Smooth muscle cell (in vitro differentiated cells): ENCODE data around the gene C2orf68. TPM values are rescaled to one million over a fixed set of nuclear protein-coding genes. Genes with fewer than 3 reads are reported as not detected.
A peak's percentile ranks its signal among the peaks of the same experiment; 100 is the strongest.

Experiments used
- DNase-seq: peaks from one replicate; lab custom pipeline; 2025; ENCODE audit not compliant: unreplicated experiment; lab: John Stamatoyannopoulos, UW
- H2AFZ ChIP-seq: fragments of 200-600 bp; sonication (generic); 2 replicates; pipeline ENCODE4 v1.6.0; 2016; ENCODE audit warnings: antibody characterized with exemption, low read depth, mild to moderate bottlenecking
- H3F3A ChIP-seq: fragments of 200-600 bp; sonication (generic); 2 replicates; pipeline ENCODE4 v1.6.0; 2017; ENCODE audit warnings: antibody characterized with exemption, low read depth
- H3K27ac ChIP-seq: fragments of 200-600 bp; sonication (generic); 2 replicates; pipeline ENCODE4 v1.5.1; 2016; ENCODE audit warnings: low read depth, mild to moderate bottlenecking
- H3K27me3 ChIP-seq: fragments of 200-600 bp; sonication (generic); 2 replicates; pipeline ENCODE4 v1.6.1; 2016; ENCODE audit warnings: low read depth, mild to moderate bottlenecking
- H3K36me3 ChIP-seq: fragments of 200-600 bp; sonication (generic); 2 replicates; pipeline ENCODE4 v1.5.1; 2016; ENCODE audit warnings: low read depth
- H3K4me1 ChIP-seq: fragments of 200-600 bp; sonication (generic); 2 replicates; pipeline ENCODE4 v1.5.1; 2016; ENCODE audit warnings: low read depth
- H3K4me2 ChIP-seq: fragments of 200-600 bp; sonication (generic); 2 replicates; pipeline ENCODE4 v1.6.0; 2016; ENCODE audit warnings: mild to moderate bottlenecking
- H3K4me3 ChIP-seq: fragments of 200-600 bp; sonication (generic); 2 replicates; pipeline ENCODE4 v1.5.1; 2016; ENCODE audit warnings: mild to moderate bottlenecking
- H3K79me2 ChIP-seq: fragments of 200-600 bp; sonication (generic); 2 replicates; pipeline ENCODE4 v1.6.0; 2016; ENCODE audit warnings: low read depth, mild to moderate bottlenecking
- H3K9ac ChIP-seq: fragments of 200-600 bp; sonication (generic); 2 replicates; pipeline ENCODE4 v1.6.0; 2016; ENCODE audit warnings: low read depth
- H3K9me3 ChIP-seq: fragments of 200-600 bp; sonication (generic); replicated peaks from 2 replicates; pipeline ENCODE4 v1.5.1; 2016; ENCODE audit warnings: low read depth
- H4K20me1 ChIP-seq: fragments of 200-600 bp; sonication (generic); 2 replicates; pipeline ENCODE4 v1.6.0; 2016; ENCODE audit warnings: low read depth
- WGBS: methylation state at CpG from one replicate; pipeline ENCODE4 v1.1.7; 2016; ENCODE audit warnings: low lambda C conversion rate; 5-methylcytosine and 5-hydroxymethylcytosine counted together
- polyA plus RNA-seq: library from polyadenylated mRNA; unstranded; fragments of >200 nt; fragmentation: Nextera tagmentation; extraction: Ambion mirVana; gene quantifications from 2 replicates; pipeline ENCODE4 v1.2.1, GENCODE V29; 2016
- total RNA-seq: library from RNA; depleted of rRNA; stranded (reverse); fragments of >200 nt; gene quantifications from 2 replicates; pipeline ENCODE4 v1.2.3, GENCODE V29; 2014
- TF ChIP-seq, protein P1 (sequence below): fragments of 200-600 bp; sonication (generic); IDR thresholded peaks from 2 replicates; pipeline ENCODE4 v1.5.1; 2017; ENCODE audit warnings: borderline replicate concordance, mild to moderate bottlenecking, antibody characterized with exemption; ENCODE audit not compliant: insufficient read depth, poor library complexity, severe bottlenecking

Gene C2orf68
- total and polyA plus RNA-seq, 2 experiments from 2014 or later: 7.9 to 10.1 TPM

DNA sequence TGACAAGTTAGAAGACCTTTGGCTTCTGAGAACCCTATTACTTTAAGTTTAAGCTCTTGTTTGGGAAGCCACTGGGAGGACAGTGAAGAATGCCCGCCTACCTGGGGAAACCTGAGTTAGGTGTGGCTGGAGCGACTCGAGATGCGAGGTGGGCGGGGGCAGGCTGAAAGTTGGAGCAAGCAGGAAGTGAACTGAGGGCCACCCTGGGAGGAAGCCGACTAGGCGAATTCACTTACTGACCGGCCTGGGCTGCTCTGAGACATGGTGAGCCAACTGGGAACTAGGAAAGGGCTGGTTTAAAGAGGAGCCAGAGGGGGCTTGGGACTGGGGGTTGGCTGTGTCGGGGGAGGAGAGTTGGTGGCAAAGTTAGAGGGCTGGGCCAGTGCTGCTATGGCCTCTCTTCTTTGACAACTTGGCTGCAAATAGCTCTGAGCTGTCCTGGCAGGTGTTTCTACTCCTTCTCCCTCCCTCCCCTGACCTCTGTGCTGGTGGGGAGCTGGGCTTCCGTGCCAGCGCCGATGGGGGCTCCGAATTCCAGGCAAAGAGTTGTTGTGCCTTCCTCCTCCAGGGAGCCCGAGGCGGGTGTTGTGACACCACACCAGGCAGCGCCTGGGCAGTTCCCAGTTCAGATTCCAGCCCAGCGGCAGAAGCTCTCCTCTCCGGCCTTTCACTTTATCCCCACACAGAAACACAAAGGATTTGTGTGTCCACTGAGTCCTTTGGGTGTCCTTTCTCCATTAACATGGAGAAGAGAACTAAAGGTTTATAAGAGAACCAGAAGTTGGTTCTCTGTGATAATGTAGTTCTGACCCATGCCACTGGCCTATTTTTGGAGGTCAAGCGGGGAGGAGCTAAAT is 34.3 kb downstream of the C2orf68 start, which contains the start of gene VAMP8:
TSS of gene VAMP8 (plus strand) at position 201 of the 857 bp plus-strand sequence. CDS start at position 262, 61 bp downstream.
- H3K4me2 ChIP-seq: peak within 1 kb of the TSS; percentile 84

DNA sequence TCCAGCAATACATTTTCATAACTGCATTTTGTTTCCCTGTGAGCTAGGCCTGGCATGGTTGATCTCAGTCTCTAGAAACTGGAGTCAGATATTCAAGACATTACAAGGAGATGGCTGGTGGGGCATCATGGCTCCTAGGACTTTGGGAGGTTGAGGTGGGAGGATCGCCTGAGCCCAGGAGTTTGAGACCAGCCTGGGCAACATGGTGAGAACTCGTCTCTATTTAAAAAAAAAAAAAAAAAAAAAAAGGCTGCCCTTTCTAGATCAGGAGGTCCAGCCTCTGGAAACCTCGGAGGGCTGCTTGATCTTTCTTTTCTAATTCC is 34.8 kb downstream of the C2orf68 start:
- WGBS: 71% methylated on average over 3 of the region's 3 CpGs
- Histone ChIP-seq H2AFZ (no peak overlapping the region), H3K9me3 (no peaks in the 10 kb centered on the region), H3K27ac (peak overlapping the region; percentile 67), H4K20me1 (no peaks in the 10 kb centered on the region), H3K36me3 (no peaks in the 10 kb centered on the region), H3K4me1 (peaks cover 19% of the 10 kb centered on the region), H3F3A (peaks cover 9% of the 10 kb centered on the region), H3K79me2 (no peaks in the 10 kb centered on the region), H3K4me2 (peak overlapping the region; percentile 84), H3K27me3 (no peaks in the 10 kb centered on the region), H3K9ac (no peak overlapping the region), H3K4me3 (peak overlapping the region; percentile 55)
- no peak for DNase-seq
- TF ChIP-seq, protein P1, sequence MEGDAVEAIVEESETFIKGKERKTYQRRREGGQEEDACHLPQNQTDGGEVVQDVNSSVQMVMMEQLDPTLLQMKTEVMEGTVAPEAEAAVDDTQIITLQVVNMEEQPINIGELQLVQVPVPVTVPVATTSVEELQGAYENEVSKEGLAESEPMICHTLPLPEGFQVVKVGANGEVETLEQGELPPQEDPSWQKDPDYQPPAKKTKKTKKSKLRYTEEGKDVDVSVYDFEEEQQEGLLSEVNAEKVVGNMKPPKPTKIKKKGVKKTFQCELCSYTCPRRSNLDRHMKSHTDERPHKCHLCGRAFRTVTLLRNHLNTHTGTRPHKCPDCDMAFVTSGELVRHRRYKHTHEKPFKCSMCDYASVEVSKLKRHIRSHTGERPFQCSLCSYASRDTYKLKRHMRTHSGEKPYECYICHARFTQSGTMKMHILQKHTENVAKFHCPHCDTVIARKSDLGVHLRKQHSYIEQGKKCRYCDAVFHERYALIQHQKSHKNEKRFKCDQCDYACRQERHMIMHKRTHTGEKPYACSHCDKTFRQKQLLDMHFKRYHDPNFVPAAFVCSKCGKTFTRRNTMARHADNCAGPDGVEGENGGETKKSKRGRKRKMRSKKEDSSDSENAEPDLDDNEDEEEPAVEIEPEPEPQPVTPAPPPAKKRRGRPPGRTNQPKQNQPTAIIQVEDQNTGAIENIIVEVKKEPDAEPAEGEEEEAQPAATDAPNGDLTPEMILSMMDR: no peak

More for the DNA sequence above, 34.3 kb downstream of the C2orf68 start, which contains the start of gene VAMP8:
- no peaks in the 10 kb centered on the region for H4K20me1 ChIP-seq
- 18% methylated on average over 19 of the region's 19 CpGs for WGBS
- no peaks in the 10 kb centered on the region for H3K27me3 ChIP-seq
- peak within 1 kb of the TSS; percentile 39 for H3K9ac ChIP-seq
- peak within 1 kb of the TSS; percentile 55 for H3K4me3 ChIP-seq
- H3F3A ChIP-seq: peaks cover 9% of the 10 kb centered on the region
- H3K9me3 ChIP-seq: no peaks in the 10 kb centered on the region
- no peaks in the 10 kb centered on the region for H3K36me3 ChIP-seq
- peak within 1 kb of the TSS; percentile 84 for H2AFZ ChIP-seq
- no peak for DNase-seq
- H3K4me1 ChIP-seq: peaks cover 19% of the 10 kb centered on the region
- H3K27ac ChIP-seq: peak within 1 kb of the TSS; percentile 67
- TF ChIP-seq, protein P1: no peak
- no peaks in the 10 kb centered on the region for H3K79me2 ChIP-seq

DNA sequence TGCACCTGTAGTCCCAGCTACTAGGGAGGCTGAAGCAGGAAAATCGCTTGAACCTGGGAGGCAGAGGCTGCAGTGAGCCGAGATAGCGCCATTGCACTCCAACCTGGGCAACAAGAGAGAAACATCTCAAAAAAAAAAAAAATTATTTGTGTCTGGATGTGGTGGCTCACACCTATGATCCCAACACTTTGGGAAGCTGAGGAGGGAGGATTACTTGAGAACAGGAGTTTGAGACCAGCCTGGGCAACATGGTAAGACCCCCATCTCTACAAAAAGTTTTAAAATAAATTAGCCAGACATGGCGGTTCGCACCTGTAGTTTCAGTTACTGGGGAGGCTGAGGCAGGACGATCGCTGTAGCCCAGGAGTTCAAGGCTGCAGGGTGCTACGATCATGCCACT is 36.1 kb downstream of the C2orf68 start:
- Histone ChIP-seq H3K79me2 (no peaks in the 10 kb centered on the region), H4K20me1 (no peaks in the 10 kb centered on the region), H3K4me1 (peaks cover 19% of the 10 kb centered on the region), H3K4me2 (no peak overlapping the region), H3K9me3 (no peaks in the 10 kb centered on the region), H3K9ac (no peak overlapping the region), H3F3A (peaks cover 9% of the 10 kb centered on the region), H3K27ac (no peak overlapping the region), H3K27me3 (peaks cover 2% of the 10 kb centered on the region), H2AFZ (no peak overlapping the region), H3K4me3 (no peak overlapping the region), H3K36me3 (no peaks in the 10 kb centered on the region)
- DNase-seq: no peak
- TF ChIP-seq, protein P1: no peak
- WGBS: 95% methylated on average over 8 of the region's 8 CpGs

DNA sequence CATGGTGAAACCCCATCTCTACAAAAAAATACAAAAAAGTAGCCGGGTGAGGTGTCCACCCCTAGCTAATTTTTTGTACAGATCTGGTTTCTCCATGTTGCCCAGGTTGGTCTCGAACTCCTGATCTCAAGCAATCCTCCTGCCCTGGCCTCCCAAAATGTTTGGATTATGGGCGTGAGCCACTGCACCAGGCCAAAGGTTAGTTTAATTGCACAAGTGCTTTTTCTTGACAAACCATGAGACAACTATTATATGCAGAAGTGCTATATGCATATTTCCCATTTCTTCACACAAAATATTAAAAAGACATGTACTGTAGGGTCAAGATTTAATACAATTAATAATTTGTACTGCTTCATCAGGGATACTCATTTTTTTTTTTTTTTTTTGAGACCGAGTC is 45.6 kb downstream of the C2orf68 start:
- TF ChIP-seq, protein P1: no peak
- Histone ChIP-seq H3K4me1 (no peaks in the 10 kb centered on the region), H3K9ac (no peak overlapping the region), H3K27me3 (peaks cover 5% of the 10 kb centered on the region), H2AFZ (no peak overlapping the region), H3K9me3 (no peaks in the 10 kb centered on the region), H3F3A (no peaks in the 10 kb centered on the region), H3K79me2 (no peaks in the 10 kb centered on the region), H3K4me2 (no peak overlapping the region), H4K20me1 (no peaks in the 10 kb centered on the region), H3K27ac (no peak overlapping the region), H3K4me3 (no peak overlapping the region), H3K36me3 (no peaks in the 10 kb centered on the region)
- no peak for DNase-seq
- WGBS: 85% methylated on average over 4 of the region's 4 CpGs
